ENCODE data around the gene WIPF2. TPM values are rescaled to one million over a fixed set of nuclear protein-coding genes. Genes with fewer than 3 reads are reported as not detected.
"Not testable (repeated sequence)": the region's sequence is repeated elsewhere in the genome, so short reads cannot be mapped to it uniquely, and the experiment has no call there.

WIPF2 gene
- total and polyA plus RNA-seq, 2 of the 8 experiments (the other 6 are each of a cell fraction or from before 2014, with no cell fraction given), result 6.9 to 25.3 TPM

GRCh38 chr17:40230670-40231069 lies 11.6 kb downstream of the WIPF2 start (continued):
- TF ChIP-seq KDM4A (IDR thresholded peaks at IDR 0.05; ENCODE audit: low read depth, low read length, severe bottlenecking) (no peak), RFX5 (IDR thresholded peaks at IDR 0.05; ENCODE audit: borderline replicate concordance, low read depth, low read length) (no peak), SUZ12 (IDR thresholded peaks at IDR 0.05; ENCODE audit: low read length) (no peak), KDM1A (IDR thresholded peaks at IDR 0.05; ENCODE audit: borderline replicate concordance, low read length) (no peak)
- TF ChIP-seq, protein P1, sequence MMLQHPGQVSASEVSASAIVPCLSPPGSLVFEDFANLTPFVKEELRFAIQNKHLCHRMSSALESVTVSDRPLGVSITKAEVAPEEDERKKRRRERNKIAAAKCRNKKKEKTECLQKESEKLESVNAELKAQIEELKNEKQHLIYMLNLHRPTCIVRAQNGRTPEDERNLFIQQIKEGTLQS (IDR thresholded peaks at IDR 0.05; ENCODE audit: insufficient read depth, low read depth, low read length), result no peak

- H2AFZ ChIP-seq (ENCODE audit: low read length); H4K8ac ChIP-seq (ENCODE audit: extremely low read depth, insufficient read depth, low read length); H2BK12ac ChIP-seq (ENCODE audit: low read depth, low read length); H3K18ac ChIP-seq (ENCODE audit: extremely low read depth, low read length); H3K4me2 ChIP-seq (ENCODE audit: insufficient read depth in 1 of 2, low read depth in 2 of 2, low read length in 2 of 2); H3K27me3 ChIP-seq (replicated peaks in 1 of 4; ENCODE audit: control insufficient read depth in 3 of 4, extremely low read depth in 1 of 4, insufficient read depth in 3 of 4, low read length in 3 of 4); H2BK20ac ChIP-seq (ENCODE audit: low read length); H3K4me1 ChIP-seq (replicated peaks in 1 of 4; ENCODE audit: control insufficient read depth in 3 of 4, insufficient read depth in 4 of 4, low read length in 3 of 4); H3K4me3 ChIP-seq (ENCODE audit: extremely low read depth in 1 of 4, insufficient read depth in 2 of 4, low read depth in 3 of 4, low read length in 4 of 4); POLR2A ChIA-PET (ENCODE audit: partially characterized antibody); H3K9ac ChIP-seq (replicated peaks in 1 of 4; ENCODE audit: extremely low read depth in 1 of 4, low read depth in 3 of 4, low read length in 3 of 4); H3K23me2 ChIP-seq (ENCODE audit: low read depth, low read length); H2BK5ac ChIP-seq (ENCODE audit: low read depth, low read length); H3K4ac ChIP-seq (replicated peaks; ENCODE audit: insufficient read length, low read depth, low read length); H3K79me1 ChIP-seq (ENCODE audit: low read depth, low read length); H3K9me3 ChIP-seq (ENCODE audit: insufficient read depth in 2 of 2, low read depth in 1 of 2, low read length in 1 of 2); DNase-seq (ENCODE audit: low read depth in 1 of 2, low spot score in 2 of 2); H3K56ac ChIP-seq (replicated peaks; ENCODE audit: insufficient read length, low read depth, low read length); H4K91ac ChIP-seq (replicated peaks; ENCODE audit: insufficient read length, low read length); H3K14ac ChIP-seq (ENCODE audit: insufficient read length); H3K27ac ChIP-seq (ENCODE audit: low read depth, low read length); H2BK120ac ChIP-seq (replicated peaks; ENCODE audit: low read depth, low read length); H4K20me1 ChIP-seq (replicated peaks in 1 of 2; ENCODE audit: control insufficient read depth in 1 of 2, insufficient read depth in 2 of 2, low read length in 2 of 2); FAIRE-seq; H4K5ac ChIP-seq (ENCODE audit: insufficient read length, low read depth, low read length); H2BK15ac ChIP-seq (ENCODE audit: low read length); H3K23ac ChIP-seq (ENCODE audit: insufficient read length): not testable (repeated sequence)
- H3K36me3 ChIP-seq (ENCODE audit: control insufficient read depth in 2 of 4, insufficient read depth in 4 of 4, low read length in 3 of 4), result peaks cover 0 to 14% (median 0%) of the 10 kb centered on the region in 4 experiments; a peak in 2 of 8 replicates
- 89% methylated on average over 3 of the region's 4 CpGs; no CpG with 5 or more reads in 1 of the 2 experiments for WGBS, 2 experiments (ENCODE audit: extremely low coverage in 1 of 2, insufficient coverage in 1 of 2, insufficient read length in 1 of 2, insufficient replicate concordance in 2 of 2, low coverage in 1 of 2, low lambda C conversion rate in 2 of 2, missing lambda C conversion rate in 1 of 2)
- 0 out of 2 replicates have a peak overlapping the region, but pooled peaks have one; percentile 53 for H2AK5ac ChIP-seq (ENCODE audit: low read depth, low read length)
- CTCF ChIA-PET (ENCODE audit: partially characterized antibody), result interaction anchor here (0.6 to 2.2 kb wide), 4 partner anchors 13 to 120 kb away, joined by 3 to 6 read pairs (median 4); partner anchors contain the start of gene WIPF2
- peaks cover 0 to 19% of the 10 kb centered on the region in 2 experiments; a peak in 2 of 4 replicates for H3K79me2 ChIP-seq (ENCODE audit: control insufficient read depth in 1 of 2, insufficient read depth in 2 of 2, low read length in 2 of 2)
Observed at GRCh38 chr17:40231928-40232327, 12.8 kb downstream of the WIPF2 start.
